Muscle of leg (tissue), 11 donors: Measurements from ENCODE around the gene TNIK. TPM values are rescaled to one million over a fixed set of nuclear protein-coding genes. Genes with fewer than 3 reads are reported as not detected.
A peak's percentile ranks its signal among the peaks of the same experiment; 100 is the strongest.

ENCODE experiments used
- DNase-seq: peaks from one replicate; pipeline ENCODE4 v3.0.0; 2013
- H3K27ac ChIP-seq: one replicate; pipeline ENCODE4 v1.5.1; 2013; ENCODE audit warnings: mild to moderate bottlenecking, low read length, control low read depth
- H3K27me3 ChIP-seq: one replicate; pipeline ENCODE4 v1.6.1; 2013; ENCODE audit warnings: low read length; ENCODE audit not compliant: control insufficient read depth, insufficient read depth
- H3K36me3 ChIP-seq: one replicate; pipeline ENCODE4 v1.6.1; 2013; ENCODE audit warnings: low read length; ENCODE audit not compliant: control insufficient read depth, insufficient read depth
- H3K4me1 ChIP-seq: one replicate; pipeline ENCODE4 v1.6.1; 2013; ENCODE audit warnings: low read length; ENCODE audit not compliant: control insufficient read depth, insufficient read depth
- H3K4me3 ChIP-seq: one replicate; pipeline ENCODE4 v1.5.1; 2013; ENCODE audit warnings: low read length, control low read depth
- H3K9me3 ChIP-seq: replicated peaks from 2 replicates; pipeline ENCODE4 v1.6.1; 2013; ENCODE audit warnings: low read depth, low read length; ENCODE audit not compliant: control insufficient read depth
- WGBS: methylation state at CpG from one replicate; pipeline ENCODE4 v1.1.5; 2013; ENCODE audit warnings: missing lambda C conversion rate; ENCODE audit not compliant: insufficient coverage; 5-methylcytosine and 5-hydroxymethylcytosine counted together
- polyA plus RNA-seq, 8 donors: library from polyadenylated mRNA; unstranded; fragments of 120-200 nt; gene quantifications; one replicate each; pipeline versions ENCODE4 v1.2.1 to v1.2.3, GENCODE V29; 2013; ENCODE audit warnings: inconsistent platforms in 1 of 8, low replicate concordance in 1 of 8; ENCODE audit not compliant: insufficient read length in 8 of 8, insufficient read depth in 1 of 8
- total RNA-seq: library from RNA; stranded (reverse); fragments of 120-200 nt; gene quantifications from one replicate; pipeline ENCODE4 v1.2.4, GENCODE V29; 2013

The TNIK gene
- total and polyA plus RNA-seq, 9 donors, result 26.1 to 46.0 (median 33.6) TPM

DNA sequence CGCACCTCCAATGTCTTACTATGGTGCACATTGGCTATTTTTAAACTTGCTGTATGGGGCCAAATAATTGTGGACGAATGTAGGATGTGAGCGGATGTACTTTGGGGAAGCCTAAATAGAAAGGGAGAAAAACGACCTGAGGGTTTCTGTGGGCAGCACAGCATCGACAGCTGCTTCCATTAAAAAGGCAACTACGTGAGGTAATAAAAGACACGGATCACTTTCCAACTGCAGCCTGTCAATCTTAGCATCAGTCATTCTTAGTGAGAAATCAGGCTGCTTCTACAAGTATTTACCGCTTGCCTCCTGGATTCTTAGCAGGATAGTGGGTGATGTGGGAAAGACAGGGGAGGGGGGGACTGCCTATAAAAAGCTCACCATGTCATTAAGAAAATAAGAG, 247.0 kb downstream of the TNIK start:
- Histone ChIP-seq H3K4me3 (no peak overlapping the region), H3K27ac (peak overlapping the region; percentile 45), H3K4me1 (peaks cover 4% of the 10 kb centered on the region), H3K27me3 (no peaks in the 10 kb centered on the region), H3K36me3 (peaks cover 2% of the 10 kb centered on the region), H3K9me3 (no peaks in the 10 kb centered on the region)
- peak; percentile 28 for DNase-seq
- WGBS, result 58% methylated on average over 3 of the region's 8 CpGs

DNA sequence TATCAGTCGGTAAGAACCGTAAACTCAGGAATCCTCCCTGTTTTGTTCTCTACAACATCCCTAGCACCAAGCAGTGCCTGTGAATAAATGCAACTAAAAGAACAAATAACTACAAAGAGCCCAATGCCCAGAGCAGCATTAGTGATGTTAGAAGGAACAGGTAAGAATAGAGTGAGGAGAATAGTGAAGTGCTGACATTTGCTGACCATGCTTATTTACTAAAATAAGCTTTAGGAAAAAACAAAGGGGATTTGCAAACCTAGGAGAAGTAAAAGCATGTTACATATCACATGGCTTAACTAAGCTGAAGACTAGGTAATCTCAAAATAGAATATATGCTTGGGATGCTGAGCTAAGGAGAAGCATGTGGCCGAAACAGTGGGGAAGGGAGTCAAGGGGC, 247.6 kb downstream of the TNIK start:
- no peak for DNase-seq
- H3K4me1 ChIP-seq, result peaks cover 4% of the 10 kb centered on the region
- H3K27ac ChIP-seq, result peak overlapping the region; percentile 45
- no peaks in the 10 kb centered on the region for H3K27me3 ChIP-seq
- H3K4me3 ChIP-seq, result no peak overlapping the region
- H3K9me3 ChIP-seq, result no peaks in the 10 kb centered on the region
- peaks cover 2% of the 10 kb centered on the region for H3K36me3 ChIP-seq
- no CpG with 5 or more reads among the region's 3 CpGs for whole genome bisulfite sequencing

DNA sequence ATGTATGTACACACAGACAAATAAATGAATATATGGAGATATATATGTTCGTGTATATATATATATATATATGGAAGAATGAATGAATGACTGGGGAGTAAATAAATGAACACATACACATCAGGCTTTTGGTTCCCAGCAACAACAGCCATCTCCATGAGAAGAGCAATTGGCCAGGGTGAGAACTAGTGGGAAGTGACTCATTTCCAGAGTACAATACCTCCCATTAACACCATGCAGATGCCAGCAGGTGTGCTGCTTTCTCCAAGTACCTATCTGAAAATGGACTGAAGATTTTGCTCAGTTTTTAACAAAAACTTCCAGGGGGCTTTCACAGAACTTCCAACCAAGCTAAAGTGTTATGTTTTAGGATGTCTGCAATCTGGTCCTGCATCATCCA, 253.9 kb downstream of the TNIK start:
- no peaks in the 10 kb centered on the region for H3K27me3 ChIP-seq
- H3K4me1 ChIP-seq, result no peaks in the 10 kb centered on the region
- no peak overlapping the region for H3K4me3 ChIP-seq
- H3K9me3 ChIP-seq, result no peaks in the 10 kb centered on the region
- peaks cover 4% of the 10 kb centered on the region for H3K36me3 ChIP-seq
- DNase-seq, result no peak
- H3K27ac ChIP-seq, result no peak overlapping the region
- WGBS, result no CpG with 5 or more reads among the region's 1 CpG

DNA sequence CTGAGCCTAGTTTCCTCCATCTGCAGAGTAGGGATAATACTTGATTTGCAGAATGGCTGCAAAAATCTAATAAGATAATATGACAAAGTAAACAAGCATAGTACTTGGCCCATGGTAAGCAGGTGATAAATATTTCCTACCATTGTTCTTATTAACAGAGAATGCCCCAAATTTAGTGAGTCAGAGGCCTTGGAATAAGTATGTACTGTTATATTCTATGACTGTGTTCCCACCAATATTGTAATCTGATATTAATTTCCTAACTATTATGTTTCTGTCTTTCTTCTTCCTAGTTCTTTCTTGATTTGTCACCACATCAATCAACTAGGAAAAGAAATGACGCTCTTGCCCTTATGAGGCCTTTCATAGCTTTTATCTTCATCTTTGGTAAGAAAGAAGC, 255.3 kb downstream of the TNIK start:
- no peaks in the 10 kb centered on the region for H3K27me3 ChIP-seq
- H3K4me3 ChIP-seq, result no peak overlapping the region
- no peak for DNase-seq
- no peak overlapping the region for H3K27ac ChIP-seq
- no CpG with 5 or more reads among the region's 1 CpG for WGBS
- no peaks in the 10 kb centered on the region for H3K9me3 ChIP-seq
- no peaks in the 10 kb centered on the region for H3K4me1 ChIP-seq
- H3K36me3 ChIP-seq, result peaks cover 2% of the 10 kb centered on the region

DNA sequence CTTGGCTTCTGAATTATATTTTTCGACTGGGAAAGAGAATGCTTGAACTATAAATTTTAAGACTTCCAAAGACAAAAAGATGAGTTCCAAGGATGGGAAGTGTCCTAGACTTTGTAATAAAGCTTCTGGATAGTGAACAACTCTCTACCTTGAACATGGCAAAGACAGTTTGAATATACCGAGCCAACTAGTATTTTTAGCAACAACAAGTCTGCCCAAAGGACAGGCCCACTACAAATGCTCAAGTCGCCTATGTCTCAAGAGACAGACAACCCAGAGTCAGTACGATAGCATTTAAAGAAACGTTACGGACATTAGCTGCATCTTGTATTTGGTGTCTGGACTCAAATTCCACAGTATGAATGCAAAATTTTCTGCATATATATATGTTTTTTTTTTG, 258.4 kb downstream of the TNIK start:
- Histone ChIP-seq H3K27ac (peak overlapping the region; percentile 25), H3K9me3 (no peaks in the 10 kb centered on the region), H3K27me3 (no peaks in the 10 kb centered on the region), H3K36me3 (peaks cover 2% of the 10 kb centered on the region), H3K4me3 (no peak overlapping the region), H3K4me1 (peaks cover 4% of the 10 kb centered on the region)
- no peak for DNase-seq
- WGBS, result 65% methylated on average over 2 of the region's 6 CpGs

DNA sequence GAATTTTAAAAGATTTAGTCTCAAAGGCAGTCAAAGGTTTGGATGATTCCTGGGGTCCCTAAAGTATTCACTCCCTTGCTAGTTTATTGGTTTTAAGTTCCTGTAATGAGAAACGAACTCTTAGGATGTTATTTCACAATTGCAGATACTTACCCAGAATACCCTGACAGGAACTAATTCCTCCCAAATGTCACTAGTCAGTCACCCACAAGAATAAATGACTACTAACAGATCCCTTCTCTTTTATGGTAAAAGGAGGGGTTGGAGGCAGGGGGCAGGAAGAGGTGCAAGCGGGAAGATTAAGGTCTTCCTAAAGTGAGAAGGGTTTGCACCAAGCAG, 259.5 kb downstream of the TNIK start:
- Histone ChIP-seq H3K9me3 (no peaks in the 10 kb centered on the region), H3K36me3 (no peaks in the 10 kb centered on the region), H3K4me3 (no peak overlapping the region), H3K27me3 (no peaks in the 10 kb centered on the region), H3K4me1 (peaks cover 4% of the 10 kb centered on the region), H3K27ac (no peak overlapping the region)
- no peak for DNase-seq
- WGBS, result 86% methylated on average over 1 of the region's 2 CpGs

DNA sequence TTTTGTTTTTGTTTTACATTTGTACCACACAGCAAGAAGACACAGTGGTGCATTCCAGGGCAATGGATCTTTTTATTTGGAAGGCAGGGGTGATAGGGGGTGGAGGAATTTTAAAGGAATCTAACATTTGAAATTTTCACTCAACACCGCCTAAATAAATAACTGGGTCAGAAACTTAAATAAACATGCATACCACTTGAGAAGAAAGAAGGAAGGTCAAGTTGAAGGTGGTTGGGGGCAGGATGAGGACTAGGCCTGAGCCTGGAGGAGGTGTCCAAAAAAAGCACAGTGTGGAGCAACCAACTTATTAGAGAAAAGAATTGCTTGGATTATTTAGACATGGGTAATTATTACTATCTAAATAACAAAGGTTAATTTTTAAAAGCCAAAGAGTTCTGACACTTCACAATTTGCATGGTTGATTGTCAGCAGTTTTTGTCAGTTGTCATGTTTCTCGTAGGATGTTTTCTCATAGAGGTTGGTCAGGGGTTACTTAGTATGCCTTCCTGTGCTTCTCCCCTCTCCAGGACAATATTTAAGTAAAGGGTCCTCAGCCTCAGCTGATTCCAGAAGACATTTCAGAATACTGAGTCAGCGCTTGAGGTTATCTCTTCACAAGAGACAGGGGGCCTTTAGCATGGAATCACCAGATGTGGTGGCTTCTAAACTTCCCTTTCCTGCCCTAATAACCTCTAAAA, 260.0 kb downstream of the TNIK start:
- Histone ChIP-seq H3K27ac (no peak overlapping the region), H3K36me3 (no peaks in the 10 kb centered on the region), H3K4me3 (no peak overlapping the region), H3K27me3 (no peaks in the 10 kb centered on the region), H3K4me1 (peaks cover 4% of the 10 kb centered on the region), H3K9me3 (no peaks in the 10 kb centered on the region)
- no peak for DNase-seq
- no CpG with 5 or more reads among the region's 3 CpGs for WGBS

DNA sequence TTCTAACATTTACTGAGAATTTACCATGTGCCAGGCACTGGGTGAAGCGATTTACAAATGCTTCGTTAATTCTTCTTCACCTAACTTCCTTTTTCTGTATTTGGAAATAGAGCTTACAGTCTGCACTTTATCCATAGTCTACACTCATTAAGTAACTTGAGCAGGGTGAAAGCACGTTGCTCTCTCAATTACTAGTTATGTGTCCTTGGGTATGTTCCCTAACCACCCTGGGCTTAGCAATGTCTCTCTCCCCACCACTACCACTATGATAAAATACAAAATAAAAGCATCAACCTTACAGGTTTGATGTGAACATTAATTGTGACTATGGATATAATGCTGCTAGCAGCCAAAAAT, 260.8 kb downstream of the TNIK start:
- no peak overlapping the region for H3K4me3 ChIP-seq
- H3K4me1 ChIP-seq, result peaks cover 4% of the 10 kb centered on the region
- H3K27me3 ChIP-seq, result no peaks in the 10 kb centered on the region
- no peak overlapping the region for H3K27ac ChIP-seq
- H3K36me3 ChIP-seq, result no peaks in the 10 kb centered on the region
- no peaks in the 10 kb centered on the region for H3K9me3 ChIP-seq
- DNase-seq, result no peak
- no CpG with 5 or more reads among the region's 3 CpGs for WGBS

DNA sequence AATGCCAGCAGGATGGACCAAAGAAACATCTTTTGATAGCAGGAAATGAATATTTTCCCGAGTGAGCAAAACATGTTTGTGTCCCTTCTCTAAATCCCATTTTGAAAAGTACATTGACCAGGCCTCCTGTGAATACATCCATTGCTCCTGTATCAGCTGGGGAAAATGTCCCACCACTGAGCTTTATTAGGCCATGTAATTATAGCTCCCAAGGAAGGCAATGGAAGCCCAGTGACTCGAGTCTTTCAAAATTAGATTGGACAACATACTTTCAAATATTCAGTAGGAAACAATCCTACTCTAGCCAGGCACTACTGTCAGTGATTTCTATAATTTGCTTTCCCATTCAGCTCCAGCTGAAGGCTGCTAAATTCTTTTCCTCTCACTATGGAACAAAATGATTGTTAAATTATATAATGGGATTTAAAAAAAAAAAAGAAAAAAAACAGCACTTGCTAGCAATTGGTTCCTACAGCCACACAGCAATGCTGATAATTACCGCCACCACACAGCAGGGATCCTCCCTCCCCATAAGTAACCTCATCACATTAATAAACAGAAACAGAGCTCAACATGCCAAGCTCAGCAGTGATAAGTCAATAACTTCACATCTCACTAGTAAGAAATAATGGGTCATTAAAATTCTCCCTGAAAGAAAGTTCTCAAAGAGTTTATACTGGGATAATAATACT, 261.3 kb downstream of the TNIK start:
- H3K27ac ChIP-seq, result no peak overlapping the region

DNA sequence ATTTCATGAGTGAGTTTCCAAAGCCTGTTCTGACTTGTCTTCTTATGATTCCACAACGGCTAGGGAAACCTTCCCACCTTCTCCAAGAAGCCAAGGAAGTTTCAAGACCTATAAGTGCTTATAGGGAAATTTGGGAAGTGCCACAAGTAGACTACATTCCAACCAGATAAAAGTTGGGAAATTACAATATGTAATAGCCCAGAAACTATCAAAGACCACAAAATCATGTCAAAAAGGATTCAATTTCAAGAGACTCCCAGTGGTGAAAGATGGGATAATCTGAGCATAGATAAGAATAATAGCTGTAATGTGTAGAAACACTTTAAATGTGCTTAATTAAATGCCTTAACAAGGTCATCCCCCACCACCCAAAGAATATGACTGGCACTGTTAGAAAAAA, 264.5 kb downstream of the TNIK start:
- WGBS, result no CpG with 5 or more reads among the region's 1 CpG
- peaks cover 6% of the 10 kb centered on the region for H3K4me1 ChIP-seq
- no peak overlapping the region for H3K4me3 ChIP-seq
- no peaks in the 10 kb centered on the region for H3K9me3 ChIP-seq
- H3K27me3 ChIP-seq, result no peaks in the 10 kb centered on the region
- no peak overlapping the region for H3K27ac ChIP-seq
- DNase-seq, result no peak
- no peaks in the 10 kb centered on the region for H3K36me3 ChIP-seq

More for the DNA sequence above, 261.3 kb downstream of the TNIK start:
- Histone ChIP-seq H3K4me1 (peaks cover 4% of the 10 kb centered on the region), H3K36me3 (no peaks in the 10 kb centered on the region), H3K27me3 (no peaks in the 10 kb centered on the region), H3K9me3 (no peaks in the 10 kb centered on the region), H3K4me3 (no peak overlapping the region)
- DNase-seq, result no peak
- WGBS, result 55% methylated on average over 2 of the region's 3 CpGs
